ENCODE results near the gene DDX59.

DNA sequence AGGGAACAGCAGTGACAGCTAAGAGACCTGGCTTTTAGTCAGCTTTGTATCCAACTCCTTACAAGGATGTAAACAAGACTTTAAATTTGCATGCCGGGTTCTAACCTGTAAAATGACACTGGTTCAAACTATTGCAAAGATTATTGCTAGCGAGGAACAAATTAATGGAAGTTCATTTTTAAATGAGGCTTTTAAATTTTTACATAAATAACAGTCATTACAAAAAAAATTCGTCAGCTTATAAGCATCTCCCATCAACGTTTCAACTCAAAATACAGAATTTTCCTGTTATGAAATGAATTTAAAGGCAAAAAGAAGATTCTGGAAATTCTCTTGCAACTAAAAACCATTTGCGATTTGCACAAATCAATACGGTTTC, 49.8 kb downstream of the DDX59 start:
- TF ChIP-seq, protein P1, sequence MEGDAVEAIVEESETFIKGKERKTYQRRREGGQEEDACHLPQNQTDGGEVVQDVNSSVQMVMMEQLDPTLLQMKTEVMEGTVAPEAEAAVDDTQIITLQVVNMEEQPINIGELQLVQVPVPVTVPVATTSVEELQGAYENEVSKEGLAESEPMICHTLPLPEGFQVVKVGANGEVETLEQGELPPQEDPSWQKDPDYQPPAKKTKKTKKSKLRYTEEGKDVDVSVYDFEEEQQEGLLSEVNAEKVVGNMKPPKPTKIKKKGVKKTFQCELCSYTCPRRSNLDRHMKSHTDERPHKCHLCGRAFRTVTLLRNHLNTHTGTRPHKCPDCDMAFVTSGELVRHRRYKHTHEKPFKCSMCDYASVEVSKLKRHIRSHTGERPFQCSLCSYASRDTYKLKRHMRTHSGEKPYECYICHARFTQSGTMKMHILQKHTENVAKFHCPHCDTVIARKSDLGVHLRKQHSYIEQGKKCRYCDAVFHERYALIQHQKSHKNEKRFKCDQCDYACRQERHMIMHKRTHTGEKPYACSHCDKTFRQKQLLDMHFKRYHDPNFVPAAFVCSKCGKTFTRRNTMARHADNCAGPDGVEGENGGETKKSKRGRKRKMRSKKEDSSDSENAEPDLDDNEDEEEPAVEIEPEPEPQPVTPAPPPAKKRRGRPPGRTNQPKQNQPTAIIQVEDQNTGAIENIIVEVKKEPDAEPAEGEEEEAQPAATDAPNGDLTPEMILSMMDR (IDR thresholded peaks at IDR 0.05): no peak
- TF ChIP-seq POLR2A (IDR thresholded peaks at IDR 0.05): no peak
